ENCODE measurements around the gene GPR39. TPM values are rescaled to one million over a fixed set of nuclear protein-coding genes. Genes with fewer than 3 reads are reported as not detected.

GPR39 gene
- total RNA-seq, 1 experiment from 2014 or later, result 20.9 TPM

DNA sequence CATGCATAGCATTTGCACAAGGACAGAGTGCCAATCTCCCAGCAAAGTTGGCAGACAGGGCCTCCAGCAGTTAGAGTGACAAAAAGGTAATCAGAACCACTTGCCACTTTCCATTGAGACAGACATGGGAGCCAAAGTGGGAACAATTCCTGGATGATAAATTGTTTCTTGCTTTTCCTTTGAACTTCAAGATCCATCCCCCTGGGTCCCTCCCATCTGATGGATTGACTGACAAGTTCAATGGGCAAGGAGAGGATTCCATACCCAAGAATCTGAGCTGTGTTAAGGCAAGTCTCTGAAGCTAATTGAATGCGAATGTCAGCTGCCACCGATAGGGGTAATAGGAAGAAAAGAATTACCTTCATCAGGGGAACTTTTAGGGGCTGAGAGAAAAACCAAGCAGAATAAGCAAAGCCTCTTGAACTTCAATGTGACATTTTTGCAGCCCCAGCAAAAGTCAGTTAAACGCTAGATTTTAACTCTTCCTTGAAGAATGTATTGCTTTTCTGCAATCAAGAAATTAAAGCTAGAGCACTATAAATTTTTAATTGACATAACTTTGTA lies 156.9 kb downstream of the GPR39 start:
- H4K20me1 ChIP-seq (ENCODE audit: insufficient read depth), result peaks cover 3% of the 10 kb centered on the region; the same call in 1 of the 2 replicates

GRCh38 chr2:132577686-132578085 lies 161.1 kb downstream of the GPR39 start:
- CTCF ChIA-PET, result no interaction called here
- intact Hi-C loops (cut with micrococcal nuclease; ENCODE audit: unreplicated experiment), result no loop called here

More for the DNA sequence above, 156.9 kb downstream of the GPR39 start:
- BruUV-seq (replicated peaks), result no TSS peak
- peaks cover 17% of the 10 kb centered on the region for H3K79me2 ChIP-seq (ENCODE audit: low read depth)
- H3K9me3 ChIP-seq (ENCODE audit: insufficient read depth, low read depth), result no peaks in the 10 kb centered on the region
- H3K4me1 ChIP-seq (replicated peaks; ENCODE audit: insufficient read depth), result no peaks in the 10 kb centered on the region
- TF ChIP-seq EZH2 (IDR thresholded peaks at IDR 0.05; ENCODE audit: low read depth), result no peak
- no peak for TF ChIP-seq CTCF (conservative IDR thresholded peaks at IDR 0.05)
- DNase-seq, result no peak
- H3K36me3 ChIP-seq (ENCODE audit: low read depth), result no peaks in the 10 kb centered on the region
- no peak overlapping the region for H3K4me2 ChIP-seq
- H3K27me3 ChIP-seq (ENCODE audit: insufficient read depth, low read depth), result no peaks in the 10 kb centered on the region
- H3K9me2 ChIP-seq (ENCODE audit: insufficient read depth), result no peaks in the 10 kb centered on the region
- no peaks in the 10 kb centered on the region for H3F3A ChIP-seq (ENCODE audit: insufficient read depth, low read depth)
- intact Hi-C loops (cut with micrococcal nuclease; ENCODE audit: unreplicated experiment), result no loop called here
- no peak overlapping the region for H3K4me3 ChIP-seq
- ChIA-PET POLR2A (ENCODE audit: unreplicated experiment) (no interaction called here), CTCF (no interaction called here)
- no peak overlapping the region for H2AFZ ChIP-seq
- no peak overlapping the region for H3K27ac ChIP-seq

DNA sequence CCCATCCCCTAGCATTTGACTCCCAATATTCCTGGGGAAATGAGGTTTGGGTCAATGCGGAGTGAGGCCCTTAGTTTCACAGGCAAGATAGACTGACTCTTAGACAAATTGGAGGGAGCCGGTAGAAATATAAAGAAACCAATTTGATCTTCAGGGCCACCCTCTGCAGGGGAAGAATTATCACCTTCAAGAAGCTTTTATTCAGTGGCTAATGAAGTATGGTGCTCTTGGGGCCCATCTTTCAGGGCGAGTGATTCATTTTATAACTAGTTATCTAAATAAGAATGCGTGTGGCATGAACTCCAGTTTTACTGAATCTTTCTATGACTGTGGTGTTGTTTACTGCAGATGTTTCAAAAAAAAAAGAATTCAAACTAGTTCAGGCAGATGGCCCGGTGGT lies 165.0 kb downstream of the GPR39 start:
- H3K9me2 ChIP-seq (ENCODE audit: insufficient read depth), result no peaks in the 10 kb centered on the region

More at GRCh38 chr2:132577686-132578085, 161.1 kb downstream of the GPR39 start:
- H3K4me3 ChIP-seq, result no peak overlapping the region
- no peaks in the 10 kb centered on the region for H3K4me1 ChIP-seq (replicated peaks; ENCODE audit: insufficient read depth)
- no TSS peak for BruUV-seq (replicated peaks)
- H3K9me3 ChIP-seq (ENCODE audit: insufficient read depth, low read depth), result no peaks in the 10 kb centered on the region
- H3K9me2 ChIP-seq (ENCODE audit: insufficient read depth), result no peaks in the 10 kb centered on the region
- POLR2A ChIA-PET (ENCODE audit: unreplicated experiment), result no interaction called here
- 0 out of 2 replicates have a peak, but pooled peaks cover 2% of the 10 kb centered on the region for H3F3A ChIP-seq (ENCODE audit: insufficient read depth, low read depth)
- H3K4me2 ChIP-seq, result no peak overlapping the region
- TF ChIP-seq CTCF (conservative IDR thresholded peaks at IDR 0.05) (no peak), EZH2 (IDR thresholded peaks at IDR 0.05; ENCODE audit: low read depth) (no peak)
- H4K20me1 ChIP-seq (ENCODE audit: insufficient read depth), result peaks cover 3% of the 10 kb centered on the region; the same call in 1 of the 2 replicates
- H3K36me3 ChIP-seq (ENCODE audit: low read depth), result no peaks in the 10 kb centered on the region
- no peak overlapping the region for H2AFZ ChIP-seq
- DNase-seq, result no peak
- H3K79me2 ChIP-seq (ENCODE audit: low read depth), result peaks cover 42% of the 10 kb centered on the region
- no peak overlapping the region for H3K27ac ChIP-seq
- no peaks in the 10 kb centered on the region for H3K27me3 ChIP-seq (ENCODE audit: insufficient read depth, low read depth)

More for the DNA sequence above, 165.0 kb downstream of the GPR39 start:
- no peak overlapping the region for H3K27ac ChIP-seq
- BruUV-seq (replicated peaks), result no TSS peak
- H3K79me2 ChIP-seq (ENCODE audit: low read depth), result peaks cover 49% of the 10 kb centered on the region
- H3K36me3 ChIP-seq (ENCODE audit: low read depth), result no peaks in the 10 kb centered on the region
- ChIA-PET CTCF (no interaction called here), POLR2A (ENCODE audit: unreplicated experiment) (no interaction called here)
- TF ChIP-seq EZH2 (IDR thresholded peaks at IDR 0.05; ENCODE audit: low read depth) (no peak), CTCF (conservative IDR thresholded peaks at IDR 0.05) (no peak)
- no peaks in the 10 kb centered on the region; the same call in 1 of the 2 replicates for H4K20me1 ChIP-seq (ENCODE audit: insufficient read depth)
- H3K27me3 ChIP-seq (ENCODE audit: insufficient read depth, low read depth), result no peaks in the 10 kb centered on the region
- intact Hi-C loops (cut with micrococcal nuclease; ENCODE audit: unreplicated experiment), result no loop called here
- no peak overlapping the region for H3K4me3 ChIP-seq
- DNase-seq, result no peak
- no peak overlapping the region for H3K4me2 ChIP-seq
- 0 out of 2 replicates have a peak, but pooled peaks cover 2% of the 10 kb centered on the region for H3F3A ChIP-seq (ENCODE audit: insufficient read depth, low read depth)
- H3K4me1 ChIP-seq (replicated peaks; ENCODE audit: insufficient read depth), result no peaks in the 10 kb centered on the region
- H3K9me3 ChIP-seq (ENCODE audit: insufficient read depth, low read depth), result no peaks in the 10 kb centered on the region
- no peak overlapping the region for H2AFZ ChIP-seq
